PFSK-1 (cell line): Measurements from ENCODE around the gene EXOC6B.

Experiments used
- FOXP2 ChIP-seq: optimal IDR thresholded peaks from 2 replicates; pipeline ENCODE3; 2011; ENCODE audit warnings: borderline replicate concordance, control low read depth, inconsistent platforms; ENCODE audit not compliant: insufficient read depth; ENCODE audit errors: extremely low read length, extremely low read depth
- POLR2AphosphoS5 ChIP-seq: IDR thresholded peaks from 2 replicates; pipeline ENCODE4 v1.6.1; 2012; ENCODE audit warnings: low read depth, mild to moderate bottlenecking, control low read depth, low read length, moderate library complexity
- REST ChIP-seq, 2 experiments: IDR thresholded peaks; 2 replicates each; pipeline versions ENCODE4 v1.6.1 to v1.8.0; 2011 to 2012; ENCODE audit warnings: low read depth in 2 of 2, low read length in 2 of 2, control low read depth in 1 of 2, inconsistent platforms in 1 of 2, mild to moderate bottlenecking in 1 of 2, moderate library complexity in 1 of 2; ENCODE audit not compliant: insufficient read depth in 1 of 2
- SIN3A ChIP-seq: IDR thresholded peaks from 2 replicates; pipeline ENCODE4 v1.6.1; 2012; ENCODE audit warnings: mild to moderate bottlenecking, low read length, moderate library complexity, borderline replicate concordance; ENCODE audit not compliant: insufficient read depth
- TAF1 ChIP-seq: IDR thresholded peaks from 2 replicates; pipeline ENCODE4 v1.6.1; 2012; ENCODE audit warnings: low read length, control low read depth, borderline replicate concordance; ENCODE audit not compliant: insufficient read depth

The EXOC6B gene

GRCh38 chr2:72233211-72233610, 592.6 kb downstream of the EXOC6B start:
- TF ChIP-seq POLR2AphosphoS5: no peak
- no peak for TF ChIP-seq FOXP2
- TF ChIP-seq SIN3A: no peak
- no peak for TF ChIP-seq REST (IDR thresholded peaks at IDR 0.05; ENCODE audit: insufficient read depth in 1 of 2, low read depth in 2 of 2, low read length in 2 of 2)
- TF ChIP-seq TAF1: no peak

- TF ChIP-seq TAF1 (no peak), SIN3A (no peak), FOXP2 (no peak), REST (IDR thresholded peaks at IDR 0.05; ENCODE audit: insufficient read depth in 1 of 2, low read depth in 2 of 2, low read length in 2 of 2) (no peak), POLR2AphosphoS5 (no peak)
These were observed 602.8 kb downstream of the EXOC6B start for GRCh38 chr2:72222829-72223564.

- no peak for TF ChIP-seq TAF1
- no peak for TF ChIP-seq FOXP2
- no peak for TF ChIP-seq REST (IDR thresholded peaks at IDR 0.05; ENCODE audit: insufficient read depth in 1 of 2, low read depth in 2 of 2, low read length in 2 of 2)
- TF ChIP-seq POLR2AphosphoS5: no peak
- no peak for TF ChIP-seq SIN3A
These were observed 605.7 kb downstream of the EXOC6B start for GRCh38 chr2:72220170-72220569.

- TF ChIP-seq FOXP2: no peak
These were observed 611.2 kb downstream of the EXOC6B start for GRCh38 chr2:72214429-72215143.

- TF ChIP-seq SIN3A (no peak), TAF1 (no peak), REST (IDR thresholded peaks at IDR 0.05; ENCODE audit: insufficient read depth in 1 of 2, low read depth in 2 of 2, low read length in 2 of 2) (no peak)
These were observed 613.4 kb downstream of the EXOC6B start for GRCh38 chr2:72212486-72212855.
